ENCODE measurements around the gene TMX2.

GRCh38 chr11:57779276-57779675 is 66.9 kb downstream of the TMX2 start:
- TF ChIP-seq CTCF (IDR thresholded peaks at IDR 0.05) (no peak), POLR2A (IDR thresholded peaks at IDR 0.05) (no peak)
